ENCODE measurements around the gene PIK3IP1. TPM values are rescaled to one million over a fixed set of nuclear protein-coding genes. Genes with fewer than 3 reads are reported as not detected.
A peak's percentile ranks its signal among the peaks of the same experiment; 100 is the strongest.

The PIK3IP1 gene
- total RNA-seq, 3 donors from 2014 or later, result 17.1 to 24.7 (median 22.8) TPM

DNA sequence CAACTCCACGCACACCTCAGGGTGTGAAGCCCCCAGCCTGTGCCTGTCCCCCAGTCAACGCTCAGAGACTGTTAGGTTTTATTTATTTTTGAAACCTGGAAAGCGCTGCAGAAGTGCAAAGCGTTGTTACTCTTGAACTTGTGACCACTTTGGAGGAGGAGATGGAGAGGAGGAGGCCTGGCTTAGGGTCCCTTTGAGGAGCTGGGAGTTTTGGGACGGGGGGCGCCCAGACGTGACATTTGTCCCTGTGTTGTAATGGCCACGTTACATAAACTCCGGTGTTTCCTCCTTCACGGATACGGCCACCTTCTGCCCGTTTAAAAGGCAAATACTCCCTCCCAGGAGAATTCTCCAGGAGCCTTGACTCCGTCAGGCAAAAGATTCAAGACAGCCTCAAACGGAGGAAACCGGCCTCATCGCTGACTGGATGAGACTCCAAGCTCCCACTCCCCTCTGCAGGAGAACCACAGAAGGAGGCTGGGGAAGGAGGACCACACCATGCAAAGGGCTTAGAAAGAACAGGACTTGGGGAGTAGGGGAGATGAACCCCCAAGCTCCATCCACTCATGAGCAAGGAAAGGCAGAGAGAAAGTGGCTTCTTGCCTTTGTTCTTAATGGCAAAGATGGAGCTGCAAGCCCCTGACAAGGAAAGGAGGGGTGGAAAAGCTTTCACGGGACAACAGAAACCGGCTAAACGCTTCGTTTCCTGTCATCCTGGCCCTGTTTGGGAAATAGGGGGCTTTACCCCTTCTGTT, 630 bp downstream of the PIK3IP1 start:
- ATAC-seq (peak; percentile 1), DNase-seq (peak in 2 of 3 donors; percentile 52 to 54)
- Histone ChIP-seq H3K4me3 (peak overlapping the region; percentile 43), H3K36me3 (ENCODE audit: low read depth) (no peaks in the 10 kb centered on the region), H3K4me1 (ENCODE audit: low read depth) (peaks cover 36% of the 10 kb centered on the region), H3K9me3 (no peaks in the 10 kb centered on the region)
- TF ChIP-seq, protein P1, sequence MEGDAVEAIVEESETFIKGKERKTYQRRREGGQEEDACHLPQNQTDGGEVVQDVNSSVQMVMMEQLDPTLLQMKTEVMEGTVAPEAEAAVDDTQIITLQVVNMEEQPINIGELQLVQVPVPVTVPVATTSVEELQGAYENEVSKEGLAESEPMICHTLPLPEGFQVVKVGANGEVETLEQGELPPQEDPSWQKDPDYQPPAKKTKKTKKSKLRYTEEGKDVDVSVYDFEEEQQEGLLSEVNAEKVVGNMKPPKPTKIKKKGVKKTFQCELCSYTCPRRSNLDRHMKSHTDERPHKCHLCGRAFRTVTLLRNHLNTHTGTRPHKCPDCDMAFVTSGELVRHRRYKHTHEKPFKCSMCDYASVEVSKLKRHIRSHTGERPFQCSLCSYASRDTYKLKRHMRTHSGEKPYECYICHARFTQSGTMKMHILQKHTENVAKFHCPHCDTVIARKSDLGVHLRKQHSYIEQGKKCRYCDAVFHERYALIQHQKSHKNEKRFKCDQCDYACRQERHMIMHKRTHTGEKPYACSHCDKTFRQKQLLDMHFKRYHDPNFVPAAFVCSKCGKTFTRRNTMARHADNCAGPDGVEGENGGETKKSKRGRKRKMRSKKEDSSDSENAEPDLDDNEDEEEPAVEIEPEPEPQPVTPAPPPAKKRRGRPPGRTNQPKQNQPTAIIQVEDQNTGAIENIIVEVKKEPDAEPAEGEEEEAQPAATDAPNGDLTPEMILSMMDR (IDR thresholded peaks at IDR 0.05), result no peak
- intact Hi-C loops (cut with DNase I, micrococcal nuclease), result no loop called here

DNA sequence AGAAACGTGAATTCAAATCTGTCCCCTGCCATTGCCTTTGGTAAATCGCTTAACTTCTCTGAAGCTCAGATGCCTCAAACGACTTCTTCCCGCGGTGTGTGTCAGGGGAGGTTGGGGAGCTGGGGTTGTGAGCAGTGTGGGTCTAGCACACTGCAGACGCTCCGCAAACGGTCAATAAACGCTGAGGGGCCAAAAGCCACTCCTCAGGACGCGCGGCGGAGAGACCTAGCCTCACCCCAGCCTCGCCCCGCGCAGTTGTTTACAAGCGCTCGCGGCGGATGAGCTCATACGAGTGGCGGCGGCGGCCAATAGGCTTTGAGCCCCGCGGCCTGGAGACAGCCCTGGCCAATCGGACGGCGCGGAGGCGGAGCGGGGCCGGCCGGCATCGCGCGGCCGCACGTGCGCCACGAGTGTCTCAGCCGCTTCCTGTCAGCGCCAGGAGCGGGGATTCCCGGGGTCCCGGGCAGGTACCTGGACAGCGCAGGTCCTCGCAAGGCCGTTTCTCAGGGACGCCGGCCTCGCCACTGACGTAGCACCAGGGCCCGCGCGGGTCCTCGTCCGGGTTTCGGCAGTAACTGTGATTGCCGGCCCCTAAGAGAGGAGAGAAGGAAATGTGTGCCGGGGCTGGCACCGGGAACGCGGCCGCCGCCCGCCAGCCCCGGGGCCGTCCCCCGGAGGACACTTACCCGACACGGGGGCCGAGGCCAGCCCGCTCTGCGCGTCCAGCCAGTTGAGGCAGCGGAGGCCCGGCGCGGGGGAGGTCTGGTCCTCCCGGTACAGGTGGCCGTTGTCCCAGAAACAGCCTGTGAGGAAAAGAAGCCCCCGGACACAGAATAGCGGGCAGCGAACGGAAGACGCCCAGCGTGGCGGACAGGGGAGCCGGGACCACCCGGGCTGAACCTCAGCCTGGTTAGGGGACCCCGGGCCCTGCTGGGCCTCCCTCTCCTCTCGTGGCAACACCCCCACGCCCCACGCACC, 1.5 kb downstream of the PIK3IP1 start:
- DNase-seq (peak; percentile 97 to 99 (median 98)), ATAC-seq (peak; percentile 86)
- TF ChIP-seq, protein P1 (IDR thresholded peaks at IDR 0.05), result no peak
- Histone ChIP-seq H3K9me3 (no peaks in the 10 kb centered on the region), H3K4me3 (peak overlapping the region; percentile 43), H3K4me1 (ENCODE audit: low read depth) (peaks cover 28% of the 10 kb centered on the region), H3K36me3 (ENCODE audit: low read depth) (no peaks in the 10 kb centered on the region)
- intact Hi-C loops (cut with DNase I, micrococcal nuclease), result no loop called here

DNA sequence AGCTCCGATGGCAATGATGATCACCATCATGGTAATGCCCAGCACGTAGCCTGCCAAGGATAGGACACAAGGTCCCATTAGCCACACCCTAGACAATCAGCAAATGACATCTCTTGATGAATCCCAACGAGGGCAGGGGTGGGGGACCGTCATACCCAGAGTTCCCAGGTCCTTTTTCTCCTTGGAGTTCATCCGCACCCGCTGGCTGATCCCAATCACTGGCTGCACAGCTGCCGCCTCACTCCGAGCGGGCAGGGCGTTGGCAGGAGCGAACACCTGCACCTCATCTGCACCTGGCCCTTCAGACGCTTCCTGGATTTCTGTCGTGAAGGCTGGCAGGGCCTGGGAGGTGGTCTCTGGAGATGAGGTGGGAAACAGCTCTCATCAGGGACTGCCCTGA, 2.9 kb downstream of the PIK3IP1 start:
- Histone ChIP-seq H3K4me1 (ENCODE audit: low read depth) (peaks cover 33% of the 10 kb centered on the region), H3K4me3 (no peak overlapping the region), H3K9me3 (no peaks in the 10 kb centered on the region), H3K36me3 (ENCODE audit: low read depth) (no peaks in the 10 kb centered on the region)
- ATAC-seq, result peak; percentile 45
- peak; percentile 68 to 86 (median 83) for DNase-seq
- intact Hi-C loops (cut with DNase I, micrococcal nuclease), result no loop called here
- TF ChIP-seq, protein P1 (IDR thresholded peaks at IDR 0.05), result no peak

DNA sequence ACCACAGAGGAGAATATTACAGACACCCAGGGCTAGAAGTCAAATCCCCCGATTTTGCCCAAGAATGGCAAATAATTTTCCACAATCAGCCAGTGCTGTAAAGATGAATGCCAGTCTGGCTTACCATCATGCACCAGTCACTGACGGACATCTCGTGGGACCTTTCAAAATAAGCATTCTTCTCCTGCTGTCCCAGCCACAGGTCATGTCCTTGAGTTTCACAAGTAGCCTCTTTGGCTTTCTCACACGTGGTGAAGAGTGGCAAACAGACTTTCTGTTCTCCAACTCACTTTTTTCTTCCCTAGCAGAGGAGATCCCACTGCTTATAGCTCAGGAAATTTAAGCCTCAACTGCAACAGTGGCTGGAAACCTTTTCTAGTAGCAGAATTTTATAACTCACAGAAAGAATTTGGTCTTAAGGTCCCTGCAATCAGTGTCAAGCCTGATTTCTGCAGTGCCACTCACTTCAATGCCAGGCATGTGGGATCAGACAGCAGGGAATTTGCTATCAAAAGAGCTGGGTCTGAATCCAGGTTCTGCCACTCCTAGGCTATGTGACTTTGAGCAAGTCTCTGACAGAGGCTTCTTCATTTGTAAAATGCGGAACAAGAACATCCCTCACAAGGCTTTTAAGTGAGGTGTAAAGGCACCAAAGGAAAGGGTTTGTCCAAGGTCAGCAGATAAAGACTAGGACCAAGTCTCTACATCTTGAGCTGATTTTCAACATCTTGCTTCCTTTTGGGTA, 3.6 kb downstream of the PIK3IP1 start:
- intact Hi-C loops (cut with DNase I, micrococcal nuclease), result no loop called here
- ATAC-seq, result no peak
- peak in 1 of 3 donors; percentile 12 for DNase-seq
- Histone ChIP-seq H3K4me3 (no peak overlapping the region), H3K4me1 (ENCODE audit: low read depth) (peaks cover 35% of the 10 kb centered on the region), H3K36me3 (ENCODE audit: low read depth) (no peaks in the 10 kb centered on the region), H3K9me3 (no peaks in the 10 kb centered on the region)
- TF ChIP-seq, protein P1 (IDR thresholded peaks at IDR 0.05), result no peak

DNA sequence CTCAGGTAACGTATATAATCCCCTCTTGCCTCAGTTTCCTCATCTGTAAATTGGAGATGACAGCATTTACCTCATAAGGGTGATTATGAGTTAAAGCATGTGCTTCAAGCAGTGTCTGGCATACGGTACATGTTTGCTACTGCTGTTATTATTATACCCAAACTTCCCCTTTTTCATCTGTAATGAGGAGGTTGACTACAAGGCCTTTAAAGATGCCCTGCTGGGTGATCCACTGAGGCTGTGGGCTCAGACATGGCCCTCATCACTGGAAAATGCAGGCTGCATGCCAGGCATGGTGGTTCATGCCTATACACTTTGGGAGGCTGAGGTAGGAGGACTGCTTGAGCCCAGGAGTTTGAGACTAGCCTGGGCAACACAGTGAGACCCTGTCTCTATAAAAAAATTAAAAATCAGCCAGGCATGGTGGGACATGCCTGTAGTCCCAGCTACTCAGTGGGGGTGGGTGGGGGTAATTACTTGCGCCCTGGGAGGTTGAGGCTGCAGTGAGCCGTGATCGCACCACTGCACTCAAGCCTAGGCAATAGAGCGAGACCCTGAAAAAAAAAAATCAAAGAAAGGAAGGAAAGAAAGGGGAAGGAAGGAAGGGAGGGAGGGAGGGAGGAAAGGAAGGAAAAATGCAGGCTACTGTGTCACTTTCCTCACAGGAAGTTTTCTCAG, 4.3 kb downstream of the PIK3IP1 start:
- Histone ChIP-seq H3K9me3 (no peaks in the 10 kb centered on the region), H3K4me1 (ENCODE audit: low read depth) (peaks cover 33% of the 10 kb centered on the region), H3K4me3 (no peak overlapping the region), H3K36me3 (ENCODE audit: low read depth) (no peaks in the 10 kb centered on the region)
- no peak for ATAC-seq
- TF ChIP-seq, protein P1 (IDR thresholded peaks at IDR 0.05), result no peak
- DNase-seq, result peak in 1 of 3 donors; percentile 16
- intact Hi-C loops (cut with DNase I, micrococcal nuclease), result no loop called here

Data from mucosa of descending colon (tissue), 3 donors.